ENCODE measurements around the gene FAF2.

The FAF2 gene

GRCh38 chr5:176538230-176538988 is 90.2 kb downstream of the FAF2 start:
- Mint-ChIP-seq H3K27ac (peak overlapping the region; percentile 100), H3K27me3 (no peaks in the 10 kb centered on the region), H3K4me1 (peaks cover 65% of the 10 kb centered on the region), H3K36me3 (peaks cover 26% of the 10 kb centered on the region), H3K4me3 (peak overlapping the region; percentile 96), H3K9me3 (no peaks in the 10 kb centered on the region)
- no peak for DNase-seq
- CTCF ChIA-PET, result interaction anchor here (0.9 to 1.2 kb wide), 2 partner anchors 11 to 91 kb away, joined by 3 read pairs; partner anchors contain the start of genes CDHR2 and FAF2

GRCh38 chr5:176538989-176539384 is 90.8 kb downstream of the FAF2 start:
- Mint-ChIP-seq H3K9me3 (no peaks in the 10 kb centered on the region), H3K36me3 (peaks cover 22% of the 10 kb centered on the region), H3K27me3 (no peaks in the 10 kb centered on the region), H3K27ac (peak overlapping the region; percentile 100), H3K4me1 (peaks cover 63% of the 10 kb centered on the region), H3K4me3 (no peak overlapping the region)
- DNase-seq, result no peak
- CTCF ChIA-PET, result interaction anchor here (0.6 to 1.3 kb wide), 5 partner anchors 9 to 122 kb away, joined by 3 to 4 read pairs (median 3); partner anchors contain the start of genes CDHR2 and FAF2

GRCh38 chr5:176540476-176540899 is 92.3 kb downstream of the FAF2 start:
- Mint-ChIP-seq H3K27ac (peak overlapping the region; percentile 98), H3K27me3 (no peaks in the 10 kb centered on the region), H3K4me1 (peaks cover 62% of the 10 kb centered on the region), H3K36me3 (peaks cover 13% of the 10 kb centered on the region), H3K9me3 (no peaks in the 10 kb centered on the region), H3K4me3 (peak overlapping the region; percentile 79)
- DNase-seq, result no peak
- CTCF ChIA-PET, result interaction anchor here (1.0 to 1.3 kb wide), 2 partner anchors 11 to 125 kb away, joined by 3 to 4 read pairs; no protein-coding TSS in a partner anchor

GRCh38 chr5:176540956-176541337 is 92.8 kb downstream of the FAF2 start:
- no peaks in the 10 kb centered on the region for H3K27me3 Mint-ChIP-seq
- CTCF ChIA-PET, result no interaction called here
- no peaks in the 10 kb centered on the region for H3K9me3 Mint-ChIP-seq
- peaks cover 65% of the 10 kb centered on the region for H3K4me1 Mint-ChIP-seq
- peak overlapping the region; percentile 79 for H3K4me3 Mint-ChIP-seq
- peak overlapping the region; percentile 98 for H3K27ac Mint-ChIP-seq
- peaks cover 12% of the 10 kb centered on the region for H3K36me3 Mint-ChIP-seq
- no peak for DNase-seq

GRCh38 chr5:176541338-176542134 is 93.4 kb downstream of the FAF2 start:
- H3K4me1 Mint-ChIP-seq, result peaks cover 69% of the 10 kb centered on the region
- H3K27me3 Mint-ChIP-seq, result no peaks in the 10 kb centered on the region
- peak overlapping the region; percentile 79 for H3K4me3 Mint-ChIP-seq
- H3K36me3 Mint-ChIP-seq, result peaks cover 10% of the 10 kb centered on the region
- peak; percentile 88 for DNase-seq
- no peaks in the 10 kb centered on the region for H3K9me3 Mint-ChIP-seq
- CTCF ChIA-PET, result no interaction called here
- peak overlapping the region; percentile 98 for H3K27ac Mint-ChIP-seq

- peaks cover 10% of the 10 kb centered on the region for H3K36me3 Mint-ChIP-seq
- peaks cover 69% of the 10 kb centered on the region for H3K4me1 Mint-ChIP-seq
- no peaks in the 10 kb centered on the region for H3K27me3 Mint-ChIP-seq
- peak; percentile 84 for DNase-seq
- CTCF ChIA-PET, result interaction anchor here (1.3 to 2.8 kb wide), 4 partner anchors 8 to 125 kb away, joined by 3 to 27 read pairs (median 16); partner anchors contain the start of gene CLTB
- peak overlapping the region; percentile 79 for H3K4me3 Mint-ChIP-seq
- H3K9me3 Mint-ChIP-seq, result no peaks in the 10 kb centered on the region
- H3K27ac Mint-ChIP-seq, result peak overlapping the region; percentile 98
These were observed 94.0 kb downstream of the FAF2 start for GRCh38 chr5:176542135-176542595.

- Mint-ChIP-seq H3K27me3 (no peaks in the 10 kb centered on the region), H3K4me3 (peak overlapping the region; percentile 79), H3K27ac (peak overlapping the region; percentile 98), H3K9me3 (no peaks in the 10 kb centered on the region), H3K4me1 (peaks cover 73% of the 10 kb centered on the region), H3K36me3 (peaks cover 10% of the 10 kb centered on the region)
- peak; percentile 55 for DNase-seq
- CTCF ChIA-PET, result interaction anchor here (1.0 to 2.8 kb wide), 7 partner anchors 8 to 136 kb away, joined by 3 to 27 read pairs (median 5); partner anchors contain the start of gene CLTB
These were observed 94.6 kb downstream of the FAF2 start for GRCh38 chr5:176542596-176543427.

GRCh38 chr5:176543428-176544182 is 95.4 kb downstream of the FAF2 start:
- Mint-ChIP-seq H3K4me3 (peak overlapping the region; percentile 93), H3K27me3 (no peaks in the 10 kb centered on the region), H3K4me1 (peaks cover 65% of the 10 kb centered on the region), H3K27ac (peak overlapping the region; percentile 97), H3K36me3 (peaks cover 10% of the 10 kb centered on the region), H3K9me3 (no peaks in the 10 kb centered on the region)
- DNase-seq, result peak; percentile 86
- CTCF ChIA-PET, result interaction anchor here (1.0 to 2.8 kb wide), 10 partner anchors 9 to 137 kb away, joined by 3 to 27 read pairs (median 4); partner anchors contain the start of gene CLTB

- H3K9me3 Mint-ChIP-seq, result no peaks in the 10 kb centered on the region
- H3K4me1 Mint-ChIP-seq, result peaks cover 50% of the 10 kb centered on the region
- H3K4me3 Mint-ChIP-seq, result peak overlapping the region; percentile 93
- no peaks in the 10 kb centered on the region for H3K27me3 Mint-ChIP-seq
- no peak for DNase-seq
- H3K27ac Mint-ChIP-seq, result no peak overlapping the region
- CTCF ChIA-PET, result no interaction called here
- peaks cover 10% of the 10 kb centered on the region for H3K36me3 Mint-ChIP-seq
These were observed 97.2 kb downstream of the FAF2 start for GRCh38 chr5:176545388-176545736.

GRCh38 chr5:176545737-176546509 is 97.7 kb downstream of the FAF2 start:
- Mint-ChIP-seq H3K27me3 (no peaks in the 10 kb centered on the region), H3K4me3 (no peak overlapping the region), H3K27ac (no peak overlapping the region), H3K9me3 (no peaks in the 10 kb centered on the region), H3K4me1 (peaks cover 50% of the 10 kb centered on the region), H3K36me3 (peaks cover 10% of the 10 kb centered on the region)
- no peak for DNase-seq
- CTCF ChIA-PET, result no interaction called here

- DNase-seq, result no peak
- CTCF ChIA-PET, result interaction anchor here (1.2 kb wide), 1 partner anchor 13 kb away, joined by 3 read pairs; no protein-coding TSS in a partner anchor
- Mint-ChIP-seq H3K4me3 (no peak overlapping the region), H3K27me3 (peaks cover 6% of the 10 kb centered on the region), H3K9me3 (no peaks in the 10 kb centered on the region), H3K27ac (no peak overlapping the region), H3K36me3 (peaks cover 10% of the 10 kb centered on the region), H3K4me1 (peaks cover 40% of the 10 kb centered on the region)
These were observed 99.6 kb downstream of the FAF2 start for GRCh38 chr5:176547802-176548201.

GRCh38 chr5:176548967-176549444 is 100.8 kb downstream of the FAF2 start, which contains the start of gene CDHR2:
Gene CDHR2 (plus strand): TSS chr5:176549342. CDS start chr5:176565353, 16,011 bp downstream.
- Mint-ChIP-seq H3K4me3 (no peak within 1 kb of the TSS), H3K4me1 (peaks cover 45% of the 10 kb centered on the region), H3K27ac (no peak within 1 kb of the TSS), H3K9me3 (no peaks in the 10 kb centered on the region), H3K36me3 (peaks cover 7% of the 10 kb centered on the region), H3K27me3 (peaks cover 6% of the 10 kb centered on the region)
- no peak for DNase-seq
- CTCF ChIA-PET, result interaction anchor here (1.3 kb wide), 1 partner anchor 11 kb away, joined by 3 read pairs; no protein-coding TSS in a partner anchor

Measured in activated naive CD4-positive, alpha-beta T cell treated with anti-CD3 and anti-CD28 coated beads, Interleukin-2, amount 10 ng/mL, durations not matched to agents 7 days and 5 days (primary cell).